Measurements from ENCODE around the gene ARHGEF37. TPM values are rescaled to one million over a fixed set of nuclear protein-coding genes. Genes with fewer than 3 reads are reported as not detected.
"Not testable (repeated sequence)": the region's sequence is repeated elsewhere in the genome, so short reads cannot be mapped to it uniquely, and the experiment has no call there.

Gene ARHGEF37, protein sequence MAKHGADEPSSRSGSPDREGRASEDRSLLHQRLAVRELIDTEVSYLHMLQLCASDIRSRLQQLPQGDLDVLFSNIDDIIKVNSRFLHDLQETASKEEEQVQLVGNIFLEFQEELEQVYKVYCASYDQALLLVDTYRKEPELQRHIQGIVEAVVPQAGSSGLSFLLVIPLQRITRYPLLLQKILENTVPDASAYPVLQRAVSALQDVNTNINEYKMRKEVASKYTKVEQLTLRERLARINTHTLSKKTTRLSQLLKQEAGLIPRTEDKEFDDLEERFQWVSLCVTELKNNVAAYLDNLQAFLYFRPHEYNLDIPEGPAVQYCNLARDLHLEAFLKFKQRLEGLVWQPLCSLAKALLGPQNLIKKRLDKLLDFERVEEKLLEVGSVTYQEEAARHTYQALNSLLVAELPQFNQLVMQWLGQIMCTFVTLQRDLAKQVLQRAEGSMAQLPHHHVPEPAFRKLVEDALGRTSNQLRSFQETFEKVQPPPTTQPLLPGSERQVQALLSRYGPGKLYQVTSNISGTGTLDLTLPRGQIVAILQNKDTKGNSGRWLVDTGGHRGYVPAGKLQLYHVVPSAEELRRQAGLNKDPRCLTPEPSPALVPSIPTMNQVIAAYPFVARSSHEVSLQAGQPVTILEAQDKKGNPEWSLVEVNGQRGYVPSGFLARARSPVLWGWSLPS
- 10 to 100 TPM; 13.4 to 35.0 (median 24.6) TPM for total RNA-seq
- long read RNA-seq, donor 1, full-length matches to known transcripts = 15 of 37 reads
- long read RNA-seq, donor 1, partial matches to known transcripts = 7 of 37 reads
- long read RNA-seq, donor 1, other reads (novel, unspliced or antisense) = 15 of 37 reads
- long read RNA-seq, donor 2, full-length matches to known transcripts = 2 of 4 reads
- long read RNA-seq, donor 2, partial matches to known transcripts = 1 of 4 reads
- long read RNA-seq, donor 2, other reads (novel, unspliced or antisense) = 1 of 4 reads

- peak within 1 kb of the TSS; percentile 25 for H3K4me3 ChIP-seq
- TF ChIP-seq, protein P1, sequence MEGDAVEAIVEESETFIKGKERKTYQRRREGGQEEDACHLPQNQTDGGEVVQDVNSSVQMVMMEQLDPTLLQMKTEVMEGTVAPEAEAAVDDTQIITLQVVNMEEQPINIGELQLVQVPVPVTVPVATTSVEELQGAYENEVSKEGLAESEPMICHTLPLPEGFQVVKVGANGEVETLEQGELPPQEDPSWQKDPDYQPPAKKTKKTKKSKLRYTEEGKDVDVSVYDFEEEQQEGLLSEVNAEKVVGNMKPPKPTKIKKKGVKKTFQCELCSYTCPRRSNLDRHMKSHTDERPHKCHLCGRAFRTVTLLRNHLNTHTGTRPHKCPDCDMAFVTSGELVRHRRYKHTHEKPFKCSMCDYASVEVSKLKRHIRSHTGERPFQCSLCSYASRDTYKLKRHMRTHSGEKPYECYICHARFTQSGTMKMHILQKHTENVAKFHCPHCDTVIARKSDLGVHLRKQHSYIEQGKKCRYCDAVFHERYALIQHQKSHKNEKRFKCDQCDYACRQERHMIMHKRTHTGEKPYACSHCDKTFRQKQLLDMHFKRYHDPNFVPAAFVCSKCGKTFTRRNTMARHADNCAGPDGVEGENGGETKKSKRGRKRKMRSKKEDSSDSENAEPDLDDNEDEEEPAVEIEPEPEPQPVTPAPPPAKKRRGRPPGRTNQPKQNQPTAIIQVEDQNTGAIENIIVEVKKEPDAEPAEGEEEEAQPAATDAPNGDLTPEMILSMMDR (IDR thresholded peaks at IDR 0.05) = no peak
- no peaks in the 10 kb centered on the region for H3K36me3 ChIP-seq (ENCODE audit: low read depth)
- H3K9me3 ChIP-seq = no peaks in the 10 kb centered on the region
- ATAC-seq (peak; percentile 83), DNase-seq (peak; percentile 87 to 94 (median 91))
- H3K4me1 ChIP-seq (ENCODE audit: low read depth) = peaks cover 27% of the 10 kb centered on the region
- intact Hi-C loops (cut with DNase I, micrococcal nuclease) = no loop called here
Measured at GRCh38 chr5:149581192-149581861, at the start of gene ARHGEF37. Gene ARHGEF37, plus strand, starts transcription at chr5:149581498. Its CDS starts 16,272 bp downstream, at chr5:149597770.

DNA sequence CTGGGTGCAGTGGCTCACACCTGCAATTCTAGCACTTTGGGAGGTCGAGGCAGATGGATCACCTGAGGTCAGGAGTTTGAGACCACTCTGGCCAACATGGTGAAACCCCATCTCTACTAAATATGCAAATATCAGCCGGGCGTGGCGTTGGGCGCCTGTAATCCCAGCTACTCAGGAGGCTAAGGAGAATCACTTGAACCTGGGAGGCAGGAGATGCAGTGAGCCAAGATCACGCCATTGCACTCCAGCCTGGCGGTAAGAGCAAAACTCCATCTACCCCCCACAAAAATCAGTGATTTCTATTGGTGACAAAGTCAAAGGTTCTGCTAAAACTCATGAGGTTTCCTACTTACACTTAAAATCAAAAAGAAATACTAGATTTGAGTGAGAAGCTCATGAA, 48.9 kb upstream of the ARHGEF37 start:
- H3K9me3 ChIP-seq = no peaks in the 10 kb centered on the region

DNA sequence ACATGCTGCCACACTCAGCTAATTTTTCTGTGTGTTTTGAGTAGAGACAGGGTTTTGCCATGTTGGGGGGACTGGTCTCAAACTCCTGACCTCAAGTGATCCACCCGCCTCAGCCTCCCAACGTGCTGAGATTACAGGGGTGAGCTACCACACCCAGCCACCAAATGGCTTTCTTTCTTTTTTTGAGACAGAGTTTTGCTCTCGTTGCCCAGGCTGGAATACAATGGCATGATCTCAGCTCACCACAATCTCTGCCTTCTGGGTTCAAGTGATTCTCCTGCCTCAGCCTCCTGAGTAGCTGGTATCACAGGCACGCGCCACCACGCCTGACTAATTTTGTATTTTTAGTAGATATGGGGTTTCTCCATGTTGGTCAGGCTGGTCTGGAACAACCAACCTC, 45.5 kb upstream of the ARHGEF37 start:
- H3K9me3 ChIP-seq; ATAC-seq; H3K36me3 ChIP-seq (ENCODE audit: low read depth); DNase-seq; H3K4me3 ChIP-seq; intact Hi-C loops (cut with DNase I, micrococcal nuclease): not testable (repeated sequence)
- peaks cover 27% of the 10 kb centered on the region for H3K4me1 ChIP-seq (ENCODE audit: low read depth)

More for the DNA sequence above, 48.9 kb upstream of the ARHGEF37 start:
- Histone ChIP-seq H3K4me3 (no peak overlapping the region), H3K36me3 (ENCODE audit: low read depth) (no peaks in the 10 kb centered on the region), H3K4me1 (ENCODE audit: low read depth) (peaks cover 40% of the 10 kb centered on the region)
- DNase-seq = no peak
- TF ChIP-seq, protein P1 (IDR thresholded peaks at IDR 0.05) = no peak
- intact Hi-C loops (cut with DNase I, micrococcal nuclease) = no loop called here
- ATAC-seq = no peak

- no peak for ATAC-seq
- TF ChIP-seq, protein P1 (IDR thresholded peaks at IDR 0.05) = no peak
- Histone ChIP-seq H3K9me3 (no peaks in the 10 kb centered on the region), H3K4me1 (ENCODE audit: low read depth) (peaks cover 27% of the 10 kb centered on the region), H3K4me3 (no peak overlapping the region), H3K36me3 (ENCODE audit: low read depth) (no peaks in the 10 kb centered on the region)
- no peak for DNase-seq
- intact Hi-C loops (cut with DNase I, micrococcal nuclease) = no loop called here
Measured at GRCh38 chr5:149537374-149537975, 43.8 kb upstream of the ARHGEF37 start.

DNA sequence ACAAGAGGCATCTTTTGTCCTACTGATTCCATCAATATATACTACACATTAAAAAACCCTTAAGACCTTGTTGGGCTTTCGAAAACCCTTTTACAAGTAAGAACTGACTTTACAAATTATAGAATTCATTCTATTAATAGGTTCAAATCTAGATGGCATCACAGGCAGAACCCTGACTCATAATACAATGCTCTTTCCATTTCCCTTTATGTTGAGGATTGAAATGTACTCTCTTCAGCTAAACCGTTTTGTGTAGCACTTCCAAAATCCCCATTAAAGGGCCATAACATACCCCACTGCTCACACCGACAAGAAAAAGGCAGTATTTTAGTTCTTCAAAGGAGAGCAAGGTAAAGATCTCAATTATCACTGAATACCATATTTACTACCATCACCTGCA, 41.2 kb upstream of the ARHGEF37 start:
- intact Hi-C loops (cut with DNase I, micrococcal nuclease) = no loop called here
- TF ChIP-seq, protein P1 (IDR thresholded peaks at IDR 0.05) = no peak
- Histone ChIP-seq H3K36me3 (ENCODE audit: low read depth) (no peaks in the 10 kb centered on the region), H3K4me3 (no peak overlapping the region), H3K9me3 (no peaks in the 10 kb centered on the region), H3K4me1 (ENCODE audit: low read depth) (peaks cover 36% of the 10 kb centered on the region)
- DNase-seq (no peak), ATAC-seq (no peak)
